HG03045 (cell line): ENCODE measurements around the gene LIX1L.
A peak's percentile ranks its signal among the peaks of the same experiment; 100 is the strongest.

Experiments
- ATAC-seq: cut with Tn5 transposase; IDR thresholded peaks from one replicate; pipeline ENCODE4 v1.9.1; 2021; ENCODE audit warnings: mild to moderate bottlenecking, moderate library complexity; ENCODE audit not compliant: unreplicated experiment

LIX1L gene

DNA sequence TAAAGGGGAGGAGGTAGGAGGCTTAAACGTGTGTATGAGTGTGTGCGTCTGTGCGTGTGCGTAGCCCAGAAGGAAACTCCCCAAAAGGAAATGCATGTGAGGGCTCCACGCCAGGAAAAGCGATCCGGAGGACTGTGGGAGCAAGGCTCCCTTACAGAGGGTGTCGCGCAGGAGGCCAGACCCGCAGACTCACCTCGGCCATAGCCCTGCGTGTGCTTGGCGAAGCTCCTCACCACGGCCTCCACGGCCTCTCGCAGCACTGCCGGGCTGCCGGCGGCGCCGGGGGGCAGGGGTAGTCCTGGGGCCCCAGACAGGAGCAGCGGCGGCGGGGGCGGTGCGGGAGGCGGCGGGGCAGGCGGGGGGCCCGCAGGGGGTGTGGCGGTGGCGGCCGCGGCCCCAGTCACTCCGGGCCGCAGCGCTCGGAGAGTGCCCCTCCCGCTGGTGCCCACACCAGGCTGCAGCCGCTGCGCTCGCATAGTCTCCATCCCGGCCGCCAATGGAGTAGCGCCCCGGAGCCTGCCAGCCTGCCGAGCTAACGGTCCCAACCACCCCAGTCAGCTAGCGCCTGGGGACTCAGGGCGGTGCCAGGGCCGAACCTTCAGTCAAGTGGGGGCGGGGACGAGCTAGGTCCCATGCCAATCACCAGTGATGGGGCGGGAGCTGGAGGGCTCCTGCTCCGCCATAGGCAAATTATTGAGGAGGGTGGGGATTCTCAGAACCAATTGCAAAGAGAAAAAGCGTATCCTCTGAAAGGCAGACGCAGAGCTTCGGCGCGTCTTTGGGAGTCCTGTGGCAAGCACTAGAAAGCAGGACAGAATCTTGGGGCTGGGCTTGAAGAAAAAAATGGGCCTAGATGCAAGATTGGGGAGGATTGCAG, at the start of gene LIX1L:
TSS of gene LIX1L (minus strand) at position 575 of the 877 bp plus-strand sequence. CDS start at position 485, 90 bp downstream.
- ATAC-seq = peak; percentile 89

DNA sequence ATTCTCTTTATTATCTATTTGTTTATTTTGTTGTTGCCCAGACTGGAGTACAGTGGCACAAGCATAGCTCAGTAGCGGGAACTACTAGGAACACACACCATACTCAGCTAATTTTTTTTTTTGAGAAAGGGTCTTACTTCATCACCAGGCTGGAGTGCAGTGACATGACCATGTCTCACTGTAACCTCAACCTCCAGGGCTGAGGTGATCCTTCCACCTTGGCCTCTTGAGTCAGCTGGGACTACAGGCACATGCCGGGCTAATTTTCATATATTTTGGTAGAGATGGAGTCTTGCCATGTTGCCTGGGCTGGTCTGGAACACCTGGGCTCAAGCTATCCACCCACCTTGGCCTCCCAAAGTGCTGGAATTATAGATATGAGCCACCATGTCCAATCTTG, 43.9 kb upstream of the LIX1L start:
- no peak for ATAC-seq

DNA sequence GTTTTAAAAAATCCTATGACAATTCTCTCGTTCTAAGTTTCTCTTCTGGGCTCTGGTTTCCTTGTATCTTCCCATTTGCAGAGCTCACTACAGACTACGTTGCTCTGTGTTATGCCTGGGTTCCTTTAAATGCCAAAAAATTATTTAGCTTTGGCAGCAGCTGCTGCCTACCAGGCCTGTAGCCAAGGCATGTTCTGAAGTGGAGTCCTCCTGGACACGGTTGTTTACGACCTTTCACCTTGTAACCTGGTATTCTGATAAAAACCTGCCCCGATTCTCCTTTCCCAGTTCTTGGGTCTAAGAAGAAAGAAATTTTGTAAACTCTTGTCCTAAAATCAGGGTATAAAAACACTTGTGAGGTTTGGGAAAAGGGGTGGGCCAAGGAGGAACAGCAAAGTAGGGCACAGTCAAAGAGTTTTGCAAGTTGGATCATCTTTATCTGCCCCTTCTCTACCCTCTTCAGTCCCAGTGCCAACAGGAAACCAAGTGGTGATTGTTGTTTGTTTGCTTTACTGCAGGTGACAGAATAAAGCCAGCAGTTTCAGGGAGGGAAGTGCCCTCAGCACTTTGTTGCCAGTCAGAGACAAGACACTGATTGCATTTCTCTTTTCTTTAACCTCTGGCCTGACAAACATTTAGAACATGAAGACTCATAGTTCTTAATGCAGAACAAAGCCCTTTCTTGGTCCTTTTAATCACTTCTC, 41.7 kb upstream of the LIX1L start:
- no peak for ATAC-seq

- ATAC-seq = no peak
Observed at GRCh38 chr1:145997718-145998023, 39.9 kb upstream of the LIX1L start.

DNA sequence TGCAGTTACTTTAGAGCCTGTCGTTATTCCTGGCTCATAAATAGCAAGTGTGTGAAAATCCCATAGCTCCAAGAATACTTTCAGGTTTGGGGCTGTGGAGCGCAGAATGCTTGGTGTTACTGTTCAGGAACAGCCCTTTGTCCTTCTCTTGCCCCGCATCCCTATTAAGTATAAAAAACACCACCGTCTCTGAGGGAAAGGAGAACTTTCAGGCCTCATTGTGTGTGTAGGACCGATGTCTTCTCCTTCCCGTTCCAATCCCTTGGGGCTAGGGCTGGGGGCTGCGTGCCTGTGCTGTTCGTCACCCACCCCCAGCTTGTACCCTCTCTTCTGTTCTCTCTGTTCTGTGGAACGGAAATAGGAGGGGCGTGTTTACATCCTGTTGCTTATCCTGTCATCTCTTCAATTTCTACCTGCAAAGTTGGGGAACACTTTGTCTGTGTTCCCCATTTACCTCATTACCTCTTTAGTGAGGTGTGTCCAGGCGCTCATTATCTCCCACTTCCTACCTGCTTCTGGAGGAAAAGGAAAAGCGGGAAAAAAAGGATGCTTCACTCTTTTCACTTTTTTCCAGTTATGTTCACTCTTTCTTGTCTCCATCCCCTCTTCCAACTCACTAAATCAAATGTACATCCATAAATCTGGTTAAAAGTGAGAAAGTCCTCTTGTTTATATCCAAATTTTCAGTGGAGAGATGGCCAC, 39.4 kb upstream of the LIX1L start:
- ATAC-seq = peak; percentile 29

DNA sequence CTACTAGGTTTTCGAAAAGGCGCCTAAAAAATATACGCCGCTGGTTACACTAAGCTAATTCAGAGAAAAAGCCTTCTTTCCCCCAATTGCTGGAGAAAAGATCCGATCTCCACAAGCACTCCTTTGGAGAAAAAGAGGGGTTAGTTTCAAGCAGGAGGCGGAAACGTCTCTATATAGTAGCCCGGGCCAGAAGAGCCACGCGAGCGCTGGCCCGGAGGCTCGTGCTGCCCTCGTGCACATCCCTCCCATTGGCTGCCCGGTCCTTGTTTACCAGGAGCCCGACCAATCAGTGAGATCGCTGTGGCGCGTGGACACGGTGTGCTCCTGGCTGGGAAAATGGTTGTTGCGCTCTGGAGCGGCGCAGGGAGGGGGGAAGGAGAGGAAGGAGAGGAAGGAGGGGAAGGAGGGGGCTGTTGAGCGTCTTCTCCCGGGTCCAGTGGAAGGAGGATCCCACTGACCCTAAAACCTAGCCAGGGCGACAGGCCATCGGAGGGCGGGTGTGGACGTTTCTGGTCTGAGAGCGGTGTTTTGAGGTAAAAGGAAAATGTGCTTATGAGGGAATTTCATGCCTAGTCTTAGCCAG, 38.7 kb upstream of the LIX1L start, which contains the start of gene TXNIP:
TSS of gene TXNIP (minus strand) at position 147 of the 583 bp plus-strand sequence. CDS start 313 bp downstream, outside the sequence.
- peak; percentile 92 for ATAC-seq

GRCh38 chr1:145995964-145996432, 38.2 kb upstream of the LIX1L start:
- ATAC-seq = no peak

GRCh38 chr1:145995148-145995881, 37.5 kb upstream of the LIX1L start:
- no peak for ATAC-seq

GRCh38 chr1:145994391-145995120, 36.7 kb upstream of the LIX1L start:
- ATAC-seq = no peak

GRCh38 chr1:145993618-145994390, 36.0 kb upstream of the LIX1L start:
- ATAC-seq = no peak

- ATAC-seq = no peak
Observed at GRCh38 chr1:145992958-145993617, 35.3 kb upstream of the LIX1L start.

GRCh38 chr1:145992502-145992936, 34.7 kb upstream of the LIX1L start:
- ATAC-seq = no peak

GRCh38 chr1:145991735-145992412, 34.1 kb upstream of the LIX1L start:
- no peak for ATAC-seq

DNA sequence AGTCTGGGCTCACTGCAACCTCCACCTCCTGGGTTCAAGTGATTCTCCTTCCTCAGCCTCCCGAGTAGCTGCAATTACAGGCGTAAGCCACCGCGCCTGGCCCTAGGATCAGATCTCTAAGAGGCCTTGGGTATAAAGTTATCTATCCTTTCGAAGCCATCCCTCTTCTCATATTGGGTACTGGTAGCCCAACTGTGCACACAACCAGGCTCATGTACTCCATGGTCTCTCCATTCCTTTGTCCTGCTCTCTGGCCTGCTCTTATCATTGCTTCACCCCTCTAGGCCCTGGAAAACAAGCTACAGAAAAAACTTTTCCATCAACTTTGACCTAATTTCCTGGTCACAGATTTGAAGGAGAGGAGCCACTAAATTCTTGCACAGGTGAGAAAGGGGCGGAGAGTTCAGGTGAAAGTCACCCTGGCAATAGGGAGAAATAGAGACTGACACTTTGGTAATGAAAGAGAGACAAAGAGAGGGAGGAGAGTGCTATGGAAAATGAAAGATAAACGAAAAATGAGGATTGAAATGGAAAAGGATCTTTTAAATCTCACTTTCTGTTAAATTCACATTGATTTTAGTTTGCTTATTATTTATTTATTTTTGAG, 32.5 kb upstream of the LIX1L start:
- no peak for ATAC-seq

- ATAC-seq = no peak
Observed at GRCh38 chr1:145988773-145989172, 31.0 kb upstream of the LIX1L start.

DNA sequence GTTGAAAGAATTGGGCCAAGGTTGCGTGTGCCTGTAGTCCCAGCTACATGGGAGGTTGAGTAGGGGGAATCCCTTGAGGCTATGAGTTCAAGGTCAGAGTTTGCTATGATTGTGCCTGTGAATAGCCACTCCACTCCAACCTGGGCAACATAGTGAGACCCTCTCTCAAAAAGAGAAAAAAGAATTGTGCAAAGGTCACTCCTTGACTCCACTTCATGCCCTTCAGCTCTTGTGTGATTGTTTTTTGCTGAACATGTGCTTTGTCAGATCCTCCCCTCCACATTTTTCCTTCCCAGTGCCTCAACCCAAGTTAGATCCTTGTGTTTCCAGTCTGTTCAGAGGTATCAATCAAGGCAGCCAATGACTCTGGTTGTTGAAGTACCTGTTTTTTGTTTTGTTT, 30.1 kb upstream of the LIX1L start:
- ATAC-seq = no peak

DNA sequence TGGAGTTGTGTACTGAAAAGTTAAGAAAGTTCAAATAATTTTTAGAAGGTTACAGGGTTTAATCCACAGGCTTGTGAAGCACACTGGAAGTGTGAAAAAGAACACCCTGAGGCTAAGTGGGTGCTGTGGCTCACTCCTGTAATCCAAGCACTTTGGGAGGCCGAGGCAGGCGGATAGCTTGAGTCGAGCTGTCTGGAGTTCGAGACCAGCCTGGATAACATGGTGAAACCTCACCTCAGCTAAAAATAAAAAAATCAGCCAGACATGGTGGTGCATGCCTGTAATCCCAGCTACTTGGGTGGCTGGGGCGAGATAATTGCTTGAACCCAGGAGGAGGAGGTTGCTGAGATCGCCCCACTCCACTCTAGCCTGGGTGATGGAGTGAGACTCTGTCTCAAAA, 28.7 kb upstream of the LIX1L start:
- ATAC-seq = no peak
